ENCODE data around the gene HIPK4.

Gene HIPK4

DNA sequence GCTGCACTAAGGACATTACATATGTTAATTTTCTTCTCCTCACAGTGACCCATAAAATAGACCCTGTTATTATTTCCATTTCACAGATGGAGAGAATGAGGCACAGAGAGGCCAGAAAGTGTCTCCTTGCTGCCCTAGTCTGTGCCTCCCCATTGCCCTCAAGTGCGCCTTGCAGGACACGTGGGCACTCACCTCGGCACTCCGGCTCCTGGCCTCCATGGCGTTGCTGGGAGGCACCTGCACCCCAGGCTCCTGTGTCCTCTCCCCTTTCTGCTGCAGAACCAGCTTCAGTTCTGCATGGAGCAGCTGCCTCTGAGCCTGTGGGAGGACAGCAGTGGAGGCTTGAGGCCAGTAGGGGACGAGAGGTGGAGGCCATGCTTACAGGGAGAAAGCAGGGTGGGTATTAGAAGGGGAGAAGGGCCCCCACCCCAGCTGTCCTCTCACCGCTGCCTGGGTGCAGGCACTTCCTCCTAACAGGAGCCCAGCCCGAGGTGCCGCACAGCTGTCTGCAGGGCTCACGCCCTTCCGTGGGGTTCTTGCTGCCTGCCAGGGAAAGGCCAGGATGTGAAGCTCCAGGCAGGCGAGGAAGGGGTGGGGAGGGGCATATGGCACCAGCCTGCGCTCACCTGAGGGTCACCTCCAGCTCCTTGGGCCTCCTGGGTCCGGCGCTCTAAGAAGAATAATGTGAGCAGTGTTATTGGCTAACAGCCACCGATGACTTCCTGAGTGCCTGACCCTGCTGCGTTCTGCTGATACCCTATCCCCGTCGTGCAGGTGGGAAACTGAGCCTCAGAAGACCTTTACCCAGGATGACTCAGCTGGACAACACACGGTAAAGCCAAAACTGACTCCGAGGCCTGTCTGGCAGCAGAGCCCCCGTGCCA lies 18.0 kb upstream of the HIPK4 start:
- no peaks in the 10 kb centered on the region for H3K9me3 ChIP-seq
- no peak overlapping the region for H3K27ac ChIP-seq
- TF ChIP-seq, protein P1, sequence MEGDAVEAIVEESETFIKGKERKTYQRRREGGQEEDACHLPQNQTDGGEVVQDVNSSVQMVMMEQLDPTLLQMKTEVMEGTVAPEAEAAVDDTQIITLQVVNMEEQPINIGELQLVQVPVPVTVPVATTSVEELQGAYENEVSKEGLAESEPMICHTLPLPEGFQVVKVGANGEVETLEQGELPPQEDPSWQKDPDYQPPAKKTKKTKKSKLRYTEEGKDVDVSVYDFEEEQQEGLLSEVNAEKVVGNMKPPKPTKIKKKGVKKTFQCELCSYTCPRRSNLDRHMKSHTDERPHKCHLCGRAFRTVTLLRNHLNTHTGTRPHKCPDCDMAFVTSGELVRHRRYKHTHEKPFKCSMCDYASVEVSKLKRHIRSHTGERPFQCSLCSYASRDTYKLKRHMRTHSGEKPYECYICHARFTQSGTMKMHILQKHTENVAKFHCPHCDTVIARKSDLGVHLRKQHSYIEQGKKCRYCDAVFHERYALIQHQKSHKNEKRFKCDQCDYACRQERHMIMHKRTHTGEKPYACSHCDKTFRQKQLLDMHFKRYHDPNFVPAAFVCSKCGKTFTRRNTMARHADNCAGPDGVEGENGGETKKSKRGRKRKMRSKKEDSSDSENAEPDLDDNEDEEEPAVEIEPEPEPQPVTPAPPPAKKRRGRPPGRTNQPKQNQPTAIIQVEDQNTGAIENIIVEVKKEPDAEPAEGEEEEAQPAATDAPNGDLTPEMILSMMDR (IDR thresholded peaks at IDR 0.05) = no peak
- H3K4me3 ChIP-seq = no peak overlapping the region
- intact Hi-C loops (cut with DNase I; ENCODE audit: low total_unique reads) = no loop called here
- no peaks in the 10 kb centered on the region for H3K27me3 ChIP-seq
- H3K4me1 ChIP-seq = peaks cover 0 to 28% (median 14%) of the 10 kb centered on the region in 4 donors
- H3K36me3 ChIP-seq = no peaks in the 10 kb centered on the region
- no peak for DNase-seq

DNA sequence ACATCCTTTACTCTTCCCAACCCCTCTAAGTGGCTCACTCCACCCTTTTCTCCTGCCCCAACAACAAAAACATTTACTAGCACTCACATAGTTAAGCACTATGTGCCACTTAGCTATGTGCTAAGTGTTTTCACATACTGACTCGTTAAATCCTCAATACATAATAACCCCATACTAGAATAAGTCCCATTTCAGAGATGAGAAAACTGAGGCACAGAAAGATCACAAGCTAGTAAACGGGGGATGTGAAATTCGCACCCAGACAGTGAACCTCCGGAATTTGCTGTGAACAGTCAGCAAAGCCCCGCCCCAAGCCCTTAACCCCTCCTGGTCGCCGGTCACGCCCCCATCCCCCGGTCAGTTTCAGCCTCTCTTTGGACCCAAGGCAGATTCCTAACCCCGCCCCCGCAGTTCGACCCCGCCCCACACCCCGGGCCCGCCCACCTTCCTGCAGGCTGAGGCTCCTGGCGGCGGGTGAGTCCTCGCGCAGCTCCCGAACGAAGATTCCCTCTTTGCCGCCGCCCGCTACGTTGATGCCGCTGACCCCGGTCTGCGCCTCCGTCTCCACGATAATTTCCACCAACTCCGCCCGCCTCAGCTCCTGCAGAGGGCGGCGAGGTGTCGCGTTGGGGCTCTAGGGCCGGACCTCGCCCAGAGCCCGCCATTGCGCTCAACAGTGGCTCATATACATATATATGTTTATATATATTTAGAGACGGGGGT lies 13.4 kb upstream of the HIPK4 start:
- Histone ChIP-seq H3K9me3 (no peaks in the 10 kb centered on the region), H3K36me3 (no peaks in the 10 kb centered on the region), H3K27ac (peak overlapping the region; percentile 77 to 82), H3K27me3 (no peaks in the 10 kb centered on the region), H3K4me3 (peak overlapping the region; percentile 63 to 77), H3K4me1 (peaks cover 0 to 17% (median 6%) of the 10 kb centered on the region in 4 donors)
- DNase-seq = peak; percentile 91 to 92
- TF ChIP-seq, protein P1 (IDR thresholded peaks at IDR 0.05) = no peak
- intact Hi-C loops (cut with DNase I; ENCODE audit: low total_unique reads) = no loop called here

DNA sequence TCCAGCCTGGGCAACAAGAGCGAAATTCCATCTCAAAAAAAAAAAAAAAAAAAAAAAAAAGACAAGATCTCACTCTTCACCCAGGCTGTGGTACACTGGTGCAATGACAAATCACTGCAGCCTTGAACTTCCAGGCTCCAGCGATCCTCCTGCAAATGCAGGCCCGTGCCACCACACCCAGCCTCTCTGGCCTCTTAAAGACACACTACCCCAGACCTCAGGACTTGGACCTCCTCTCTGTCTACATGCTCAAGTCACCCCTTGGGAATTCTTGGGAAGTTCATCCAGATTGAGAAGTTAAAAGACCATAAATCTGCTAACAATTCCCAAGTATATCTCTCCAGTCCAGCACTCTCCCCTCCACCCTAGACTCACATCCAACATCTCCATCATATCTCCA lies 10.6 kb upstream of the HIPK4 start:
- H3K4me3 ChIP-seq = no peak overlapping the region
- peaks cover 0 to 16% (median 4%) of the 10 kb centered on the region in 3 donors for H3K36me3 ChIP-seq
- DNase-seq = no peak
- intact Hi-C loops (cut with DNase I; ENCODE audit: low total_unique reads) = no loop called here
- no peaks in the 10 kb centered on the region for H3K27me3 ChIP-seq
- no peak overlapping the region for H3K27ac ChIP-seq
- TF ChIP-seq, protein P1 (IDR thresholded peaks at IDR 0.05) = no peak
- H3K4me1 ChIP-seq = peaks cover 0 to 17% (median 6%) of the 10 kb centered on the region in 4 donors
- no peaks in the 10 kb centered on the region for H3K9me3 ChIP-seq

DNA sequence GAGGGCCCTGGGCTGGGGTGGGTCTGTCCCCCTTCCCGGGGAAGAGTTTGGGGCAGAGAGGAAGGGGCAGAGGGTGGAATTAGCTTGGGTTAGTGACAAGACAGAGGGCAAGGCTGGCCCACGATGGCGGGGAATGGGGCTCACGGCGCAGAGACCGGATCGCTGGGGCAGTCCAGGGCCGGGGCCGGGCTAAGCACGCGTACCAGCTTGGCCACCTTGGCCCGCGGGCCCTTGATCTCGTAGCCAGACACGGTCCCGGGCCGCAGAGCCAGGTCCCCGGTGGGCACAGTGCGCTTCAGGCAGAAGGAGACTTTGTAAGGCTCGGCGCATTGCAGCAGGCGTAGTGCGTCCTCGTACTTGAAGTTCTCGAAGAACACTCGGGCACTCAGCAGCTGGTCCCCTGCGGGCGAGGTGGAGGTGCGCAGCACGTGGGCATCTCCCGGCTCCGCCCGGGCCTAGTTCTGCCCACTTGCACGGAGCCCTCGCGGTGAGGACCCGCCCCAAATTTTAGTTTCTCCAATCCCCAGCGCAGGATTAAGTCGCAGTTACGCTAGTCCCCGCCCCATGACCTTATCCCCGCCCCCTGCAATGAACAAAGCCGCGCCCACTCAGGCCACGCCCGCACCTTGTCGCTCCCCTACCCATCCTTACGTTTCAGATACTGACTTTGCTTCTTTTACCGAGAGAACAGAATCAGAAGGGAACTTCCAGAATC lies 8.6 kb upstream of the HIPK4 start:
- no peak overlapping the region for H3K4me3 ChIP-seq
- H3K27me3 ChIP-seq = no peaks in the 10 kb centered on the region
- no peaks in the 10 kb centered on the region for H3K9me3 ChIP-seq
- intact Hi-C loops (cut with DNase I; ENCODE audit: low total_unique reads) = no loop called here
- no peak for DNase-seq
- H3K4me1 ChIP-seq = peaks cover 0 to 12% (median 4%) of the 10 kb centered on the region in 4 donors
- no peak overlapping the region for H3K27ac ChIP-seq
- H3K36me3 ChIP-seq = peaks cover 0 to 16% (median 4%) of the 10 kb centered on the region in 3 donors
- TF ChIP-seq, protein P1 (IDR thresholded peaks at IDR 0.05) = no peak

DNA sequence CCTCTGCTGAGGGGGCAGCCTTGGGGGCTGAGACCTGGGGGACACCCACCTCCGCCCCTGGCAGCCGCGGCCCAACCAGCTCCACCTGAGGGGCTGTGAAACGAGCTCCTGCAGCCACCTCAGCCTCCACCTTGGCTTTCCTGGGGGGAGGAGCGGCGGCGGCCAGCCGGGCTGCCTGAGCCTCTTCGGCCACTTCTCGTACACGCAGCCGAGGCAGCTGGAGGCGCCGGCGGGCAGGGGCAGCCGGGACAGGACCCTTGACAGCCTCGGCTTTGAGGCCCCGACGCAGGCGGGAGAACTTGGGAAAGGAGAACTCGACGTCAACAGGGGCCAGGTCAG lies 7.6 kb upstream of the HIPK4 start:
- no peaks in the 10 kb centered on the region for H3K27me3 ChIP-seq
- no peak overlapping the region for H3K27ac ChIP-seq
- H3K9me3 ChIP-seq = no peaks in the 10 kb centered on the region
- TF ChIP-seq, protein P1 (IDR thresholded peaks at IDR 0.05) = no peak
- H3K4me3 ChIP-seq = no peak overlapping the region
- intact Hi-C loops (cut with DNase I; ENCODE audit: low total_unique reads) = no loop called here
- peaks cover 0 to 2% (median 0%) of the 10 kb centered on the region in 4 donors for H3K4me1 ChIP-seq
- H3K36me3 ChIP-seq = peaks cover 0 to 16% (median 4%) of the 10 kb centered on the region in 3 donors
- DNase-seq = no peak

All from tibial artery (tissue), 4 donors.